Fibroblast of villous mesenchyme (primary cell): ENCODE measurements around the gene RNF34. TPM values are rescaled to one million over a fixed set of nuclear protein-coding genes. Genes with fewer than 3 reads are reported as not detected.
"Not testable (repeated sequence)": the region's sequence is repeated elsewhere in the genome, so short reads cannot be mapped to it uniquely, and the experiment has no call there.

Experiments
- DNase-seq: peaks from one replicate; pipeline ENCODE4 v3.0.0-alpha.2; 2010; ENCODE audit warnings: low read depth
- H3K4me3 ChIP-seq: 2 replicates; pipeline ENCODE4 v1.5.1; 2011; ENCODE audit warnings: low read depth, mild to moderate bottlenecking, low read length
- CTCF ChIP-seq: IDR thresholded peaks from 2 replicates; pipeline ENCODE4 v1.5.1; 2012; ENCODE audit warnings: low read depth, mild to moderate bottlenecking, low read length; ENCODE audit not compliant: insufficient read depth
- total RNA-seq: library from RNA; depleted of rRNA; stranded (reverse); fragments of >200 nt; gene quantifications from 2 replicates; pipeline ENCODE4 v1.2.3, GENCODE V29; 2012

Gene RNF34
- total RNA-seq, 1 donor, result 52.7 TPM

GRCh38 chr12:121376754-121377697 is 22.9 kb upstream of the RNF34 start:
- no peak for TF ChIP-seq CTCF

GRCh38 chr12:121378736-121379135 is 21.2 kb upstream of the RNF34 start:
- TF ChIP-seq CTCF, result no peak
- no peak for DNase-seq
- no peak overlapping the region for H3K4me3 ChIP-seq

More at GRCh38 chr12:121376754-121377697, 22.9 kb upstream of the RNF34 start:
- DNase-seq, result no peak
- no peak overlapping the region for H3K4me3 ChIP-seq

GRCh38 chr12:121379945-121380344 is 20.0 kb upstream of the RNF34 start:
- TF ChIP-seq CTCF, result no peak
- H3K4me3 ChIP-seq, result no peak overlapping the region
- DNase-seq, result no peak

DNA sequence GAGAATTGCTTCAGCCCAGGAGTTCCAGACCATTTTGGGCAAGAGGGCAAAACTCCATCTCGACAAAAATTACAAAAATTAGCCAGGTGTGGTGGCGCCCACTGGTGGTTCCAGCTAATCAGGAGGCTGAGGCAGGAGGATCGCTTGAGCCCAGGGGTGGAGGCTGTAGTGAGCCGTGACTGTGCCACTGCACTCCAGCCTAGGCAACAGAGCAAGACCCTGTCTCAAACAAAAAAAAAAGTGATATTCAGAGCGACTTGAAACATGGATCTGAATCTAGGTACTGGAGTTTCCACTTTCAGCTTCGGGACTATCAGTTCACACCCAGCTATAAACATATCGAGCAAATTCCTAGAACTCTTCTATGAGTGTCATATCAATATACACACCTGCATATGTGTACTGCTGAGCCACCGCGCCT is 16.3 kb upstream of the RNF34 start:
- H3K4me3 ChIP-seq, result no peak overlapping the region
- DNase-seq, result no peak
- no peak for TF ChIP-seq CTCF

DNA sequence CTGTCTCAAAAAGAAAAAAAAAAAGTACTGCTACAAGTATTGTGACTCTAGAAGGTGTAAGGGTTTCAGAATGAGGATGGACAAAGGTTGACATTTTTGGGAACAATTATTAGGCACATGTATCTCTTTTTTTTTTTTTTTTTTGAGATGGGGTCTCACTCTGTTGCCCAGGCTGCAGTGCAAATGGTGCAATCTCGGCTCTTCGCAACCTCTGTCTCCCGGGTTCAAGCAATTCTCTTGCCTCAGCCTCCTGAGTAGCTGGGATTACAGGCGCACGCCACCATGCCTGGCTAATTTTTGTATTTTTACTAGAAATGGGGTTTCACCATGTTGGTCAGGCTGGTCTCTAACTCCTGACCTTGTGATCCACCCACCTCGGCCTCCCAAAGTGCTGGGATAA is 15.0 kb upstream of the RNF34 start:
- DNase-seq, H3K4me3 ChIP-seq: not testable (repeated sequence)

DNA sequence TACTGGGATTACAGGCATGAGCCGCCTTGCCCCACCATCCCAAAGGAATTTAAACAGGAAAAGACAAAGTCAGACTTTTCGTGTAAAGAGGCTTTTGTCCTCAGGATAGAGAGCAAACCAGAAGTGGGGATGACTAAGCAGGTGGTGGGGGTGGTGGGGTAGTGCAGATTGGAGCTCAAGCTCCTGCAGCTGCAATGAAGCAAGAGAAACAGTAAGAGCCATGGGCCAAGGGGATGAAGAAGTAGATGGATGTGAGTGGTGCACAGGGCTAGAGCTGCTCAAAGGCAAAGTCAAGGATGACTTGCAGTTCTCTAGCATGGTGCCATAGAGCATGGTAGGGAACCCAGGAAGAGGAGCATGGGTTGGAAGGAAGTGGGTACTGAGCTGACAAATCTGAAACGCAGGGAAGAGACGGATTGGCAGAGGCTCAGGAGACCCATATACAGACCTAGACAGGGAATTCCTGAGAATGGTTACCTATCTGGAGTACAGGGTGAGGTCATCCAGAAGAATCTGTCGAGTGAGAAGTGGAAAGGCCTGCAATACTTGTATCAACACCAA is 11.4 kb upstream of the RNF34 start:
- TF ChIP-seq CTCF, result no peak

DNA sequence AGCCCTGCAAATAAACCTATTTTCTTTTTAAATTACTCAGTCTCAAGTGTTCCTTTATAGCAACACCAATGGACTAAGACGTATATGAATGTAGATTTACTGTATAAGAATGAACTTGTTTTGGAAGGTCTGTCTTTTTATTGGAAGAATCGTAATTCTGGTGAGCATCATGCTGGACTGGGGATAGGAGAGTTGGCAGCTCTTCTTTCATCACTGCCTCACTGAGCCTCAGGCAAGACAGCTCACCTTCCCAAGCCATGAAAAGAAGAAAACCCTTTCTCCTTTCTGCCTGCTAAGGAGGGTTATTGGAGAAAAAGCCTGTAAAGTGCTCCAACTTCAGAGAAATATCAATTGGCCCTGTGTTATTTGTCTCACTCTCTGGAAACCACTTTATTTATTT is 9.1 kb upstream of the RNF34 start:
- H3K4me3 ChIP-seq, result no peak overlapping the region
- no peak for TF ChIP-seq CTCF
- DNase-seq, result no peak

More for the DNA sequence above, 11.4 kb upstream of the RNF34 start:
- no peak overlapping the region for H3K4me3 ChIP-seq
- peak; percentile 51 for DNase-seq
